Effector memory CD4-positive, alpha-beta T cell (primary cell): ENCODE data around the gene ATF7IP2.

Experiments used
- DNase-seq, 3 donors: peaks; one replicate each; pipeline ENCODE4 v3.0.0-alpha.2; 2020
- H3K27ac ChIP-seq: 2 replicates; pipeline ENCODE4 v1.7.0; 2013; ENCODE audit warnings: mild to moderate bottlenecking, low read length, moderate library complexity; ENCODE audit not compliant: insufficient read depth, poor library complexity, severe bottlenecking
- H3K27me3 ChIP-seq: replicated peaks from 2 replicates; pipeline ENCODE4 v1.7.0; 2013; ENCODE audit warnings: mild to moderate bottlenecking, low read length; ENCODE audit not compliant: insufficient read depth, control insufficient read depth, poor library complexity, severe bottlenecking
- H3K36me3 ChIP-seq: 2 replicates; pipeline ENCODE4 v1.7.0; 2013; ENCODE audit warnings: mild to moderate bottlenecking, low read length, moderate library complexity; ENCODE audit not compliant: control insufficient read depth, insufficient read depth
- H3K4me1 ChIP-seq: 2 replicates; pipeline ENCODE4 v1.7.0; 2013; ENCODE audit warnings: low read length, mild to moderate bottlenecking; ENCODE audit not compliant: control insufficient read depth, insufficient read depth, poor library complexity, severe bottlenecking
- H3K4me3 ChIP-seq: 2 replicates; pipeline ENCODE4 v1.7.0; 2013; ENCODE audit warnings: low read length, low read depth, mild to moderate bottlenecking; ENCODE audit not compliant: insufficient read depth, poor library complexity, severe bottlenecking
- H3K9me3 ChIP-seq: 2 replicates; pipeline ENCODE4 v1.7.0; 2013; ENCODE audit warnings: mild to moderate bottlenecking, low read length, moderate library complexity; ENCODE audit not compliant: control insufficient read depth

The ATF7IP2 gene

DNA sequence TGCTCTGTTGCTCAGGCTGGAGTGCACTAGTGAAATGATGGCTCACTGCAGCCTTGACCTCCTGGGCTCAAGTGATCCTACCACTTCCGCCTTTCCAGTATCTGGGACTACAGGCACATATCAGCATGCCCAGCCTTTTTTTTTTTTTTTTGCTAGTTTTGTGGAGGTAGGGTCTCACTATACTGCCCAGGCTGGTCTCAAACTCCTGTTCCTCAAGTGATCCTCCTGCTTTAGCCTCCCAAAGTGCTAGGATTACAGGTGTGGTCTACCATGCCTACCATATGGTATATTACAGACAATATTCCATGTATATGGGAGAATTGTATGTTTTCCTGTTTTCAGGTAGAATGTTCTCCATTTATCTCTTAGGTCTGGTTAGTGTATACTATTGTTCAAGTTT lies 12.3 kb upstream of the ATF7IP2 start:
- Histone ChIP-seq H3K9me3 (no peaks in the 10 kb centered on the region), H3K27me3 (no peaks in the 10 kb centered on the region), H3K4me3 (no peak overlapping the region), H3K4me1 (no peaks in the 10 kb centered on the region), H3K27ac (no peak overlapping the region), H3K36me3 (no peaks in the 10 kb centered on the region)
- no peak for DNase-seq

- no peak overlapping the region for H3K27ac ChIP-seq
- no peaks in the 10 kb centered on the region for H3K9me3 ChIP-seq
- H3K4me1 ChIP-seq = no peaks in the 10 kb centered on the region
- no peak for DNase-seq
- H3K4me3 ChIP-seq = no peak overlapping the region
- H3K27me3 ChIP-seq = no peaks in the 10 kb centered on the region
- no peaks in the 10 kb centered on the region for H3K36me3 ChIP-seq
Measured at GRCh38 chr16:10376229-10376628, 9.6 kb upstream of the ATF7IP2 start.

DNA sequence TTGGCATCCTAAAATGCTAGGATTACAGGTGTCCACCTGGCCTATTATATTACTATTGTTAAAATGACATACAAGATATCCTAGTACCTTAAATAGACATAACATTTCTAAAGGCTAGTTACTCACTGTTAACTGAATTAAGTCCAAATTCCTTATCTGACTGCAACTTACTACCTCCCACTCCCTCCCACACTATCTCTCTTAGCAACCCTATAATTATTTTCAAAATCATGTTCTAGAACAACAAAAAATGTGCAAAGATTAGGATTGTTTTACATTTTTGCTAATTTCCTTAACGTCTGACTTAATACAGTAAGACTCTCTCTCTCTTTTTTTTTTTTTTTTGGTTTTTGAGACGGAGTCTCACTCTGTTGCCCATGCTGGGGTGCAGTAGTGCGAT lies 2.2 kb upstream of the ATF7IP2 start:
- H3K27ac ChIP-seq = no peak overlapping the region
- no peaks in the 10 kb centered on the region for H3K9me3 ChIP-seq
- no peaks in the 10 kb centered on the region for H3K27me3 ChIP-seq
- no peak overlapping the region for H3K4me3 ChIP-seq
- H3K36me3 ChIP-seq = no peaks in the 10 kb centered on the region
- no peaks in the 10 kb centered on the region for H3K4me1 ChIP-seq
- no peak for DNase-seq

DNA sequence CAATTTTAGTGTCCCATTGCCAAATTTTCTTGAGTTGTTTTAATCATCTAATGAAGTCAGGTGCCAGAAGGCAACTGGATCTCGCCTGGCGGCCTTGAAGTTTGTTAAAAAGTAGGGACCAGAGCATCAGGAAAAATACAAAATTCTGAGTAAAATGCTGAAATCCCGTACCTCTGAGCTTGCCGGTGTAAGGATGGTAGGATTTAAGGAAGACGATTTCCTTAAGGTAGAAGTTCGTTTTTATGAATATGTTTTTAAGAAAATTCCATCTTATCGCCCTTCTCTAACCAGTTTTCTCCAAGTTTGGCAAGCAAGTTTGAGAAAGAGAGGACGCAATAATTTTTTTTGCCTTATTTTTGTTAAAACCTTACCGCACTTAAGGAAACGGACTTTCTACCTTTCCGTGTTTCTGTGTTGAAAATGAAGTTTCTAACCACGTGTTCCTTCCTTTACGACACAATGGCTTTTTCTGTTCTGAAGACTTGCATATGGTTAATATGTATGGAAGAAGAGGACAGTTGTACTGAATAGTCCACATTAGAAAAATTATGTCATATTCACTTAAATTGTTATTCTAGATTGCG lies 748 bp downstream of the ATF7IP2 start:
- Histone ChIP-seq H3K4me1 (peaks cover 10% of the 10 kb centered on the region), H3K9me3 (no peaks in the 10 kb centered on the region), H3K27ac (peak overlapping the region; percentile 62), H3K4me3 (peak overlapping the region; percentile 91), H3K27me3 (no peaks in the 10 kb centered on the region), H3K36me3 (no peaks in the 10 kb centered on the region)
- DNase-seq = no peak

DNA sequence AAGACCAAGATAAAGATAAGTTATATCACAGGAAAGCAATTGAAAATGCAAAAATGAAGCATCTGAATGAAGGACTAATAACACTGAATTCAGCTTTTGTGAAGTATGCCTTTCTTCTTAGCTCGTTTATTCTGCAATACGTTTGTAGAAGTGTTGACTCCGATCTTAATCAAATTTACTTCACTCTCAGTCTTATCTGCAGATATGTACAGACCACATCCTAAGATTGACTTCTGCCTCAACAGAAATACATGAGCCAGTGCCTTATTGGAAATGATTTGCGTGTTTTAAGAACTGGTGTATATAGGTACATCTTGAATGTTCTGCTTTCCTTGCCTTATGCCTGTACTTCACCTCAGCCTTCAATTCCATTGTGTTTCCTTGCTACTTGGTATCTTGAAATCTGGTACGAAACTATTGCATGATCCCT lies 1.3 kb downstream of the ATF7IP2 start:
- Histone ChIP-seq H3K27ac (no peak overlapping the region), H3K9me3 (no peaks in the 10 kb centered on the region), H3K4me3 (peak overlapping the region; percentile 91), H3K36me3 (no peaks in the 10 kb centered on the region), H3K4me1 (peaks cover 10% of the 10 kb centered on the region), H3K27me3 (no peaks in the 10 kb centered on the region)
- DNase-seq = no peak

- Histone ChIP-seq H3K9me3 (no peaks in the 10 kb centered on the region), H3K36me3 (no peaks in the 10 kb centered on the region), H3K4me1 (peaks cover 10% of the 10 kb centered on the region), H3K27me3 (no peaks in the 10 kb centered on the region), H3K4me3 (no peak overlapping the region), H3K27ac (no peak overlapping the region)
- DNase-seq = no peak
Measured at GRCh38 chr16:10388988-10389387, 3.1 kb downstream of the ATF7IP2 start.

- H3K27me3 ChIP-seq = no peaks in the 10 kb centered on the region
- DNase-seq = no peak
- no peak overlapping the region for H3K4me3 ChIP-seq
- H3K27ac ChIP-seq = no peak overlapping the region
- H3K36me3 ChIP-seq = no peaks in the 10 kb centered on the region
- H3K4me1 ChIP-seq = peaks cover 10% of the 10 kb centered on the region
- H3K9me3 ChIP-seq = no peaks in the 10 kb centered on the region
Measured at GRCh38 chr16:10390330-10390729, 4.5 kb downstream of the ATF7IP2 start.

DNA sequence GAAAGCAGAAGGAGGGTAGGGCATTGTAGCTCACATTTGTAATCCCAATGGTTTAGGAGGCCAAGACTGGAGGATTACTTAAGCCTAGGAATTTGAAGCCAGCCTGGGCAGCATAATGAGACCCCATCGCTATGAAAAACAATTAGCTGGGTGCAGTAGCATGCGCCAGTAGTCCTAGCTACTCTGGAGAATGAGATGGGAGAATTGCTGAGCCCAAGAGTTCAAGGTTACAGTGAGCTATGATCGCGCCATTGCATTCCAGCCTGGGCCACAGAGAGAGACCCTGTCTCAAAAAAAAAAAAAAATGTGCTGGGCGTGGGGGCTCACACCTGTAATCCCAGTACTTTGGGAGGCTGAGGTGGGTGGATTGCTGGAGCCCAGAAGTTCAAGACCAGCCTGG lies 5.0 kb downstream of the ATF7IP2 start:
- H3K4me1 ChIP-seq = peaks cover 10% of the 10 kb centered on the region
- H3K9me3 ChIP-seq = no peaks in the 10 kb centered on the region
- H3K36me3 ChIP-seq = no peaks in the 10 kb centered on the region
- H3K4me3 ChIP-seq = no peak overlapping the region
- no peak overlapping the region for H3K27ac ChIP-seq
- H3K27me3 ChIP-seq = no peaks in the 10 kb centered on the region
- DNase-seq = no peak

DNA sequence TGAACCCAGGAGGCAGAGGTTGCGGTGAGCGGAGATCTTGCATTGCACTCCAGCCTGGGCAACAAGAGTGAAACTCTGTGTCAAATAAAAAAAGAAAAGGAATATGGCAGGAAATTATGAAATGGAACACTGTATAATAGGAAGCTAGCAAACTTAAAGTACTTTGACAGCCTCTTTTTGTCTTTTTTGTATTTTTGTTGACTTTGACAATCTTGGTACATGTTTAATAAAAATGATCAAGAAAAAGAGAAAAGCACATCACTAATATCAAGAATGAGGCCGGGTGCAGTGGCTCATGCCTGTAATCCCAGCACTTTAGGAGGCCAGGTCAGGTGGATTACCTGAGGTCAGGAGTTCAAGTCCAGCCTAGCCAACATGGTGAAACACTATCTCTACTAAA lies 5.5 kb downstream of the ATF7IP2 start:
- Histone ChIP-seq H3K27me3 (no peaks in the 10 kb centered on the region), H3K9me3 (no peaks in the 10 kb centered on the region), H3K4me1 (peaks cover 10% of the 10 kb centered on the region), H3K27ac (no peak overlapping the region), H3K4me3 (no peak overlapping the region), H3K36me3 (no peaks in the 10 kb centered on the region)
- no peak for DNase-seq

GRCh38 chr16:10402975-10403374 lies 17.1 kb downstream of the ATF7IP2 start:
- no peak overlapping the region for H3K27ac ChIP-seq
- no peak for DNase-seq
- peaks cover 11% of the 10 kb centered on the region for H3K36me3 ChIP-seq
- H3K27me3 ChIP-seq = no peaks in the 10 kb centered on the region
- no peaks in the 10 kb centered on the region for H3K4me1 ChIP-seq
- H3K9me3 ChIP-seq = peaks cover 6% of the 10 kb centered on the region
- H3K4me3 ChIP-seq = no peak overlapping the region
